Transverse colon (tissue), 4 donors: ENCODE data around the gene EMC1.

Source experiments
- EP300 ChIP-seq: sonication (generic); formaldehyde crosslinking; IDR thresholded peaks from one replicate; pipeline ENCODE4 v1.6.1; 2017; ENCODE audit warnings: antibody characterized with exemption, low read depth
- POLR2A ChIP-seq: fragments of 450-650 bp; IDR thresholded peaks from one replicate; pipeline ENCODE4 v1.6.1; 2016; ENCODE audit warnings: antibody characterized with exemption, mild to moderate bottlenecking, moderate library complexity
- POLR2AphosphoS5 ChIP-seq, 3 donors: sonication (generic); formaldehyde crosslinking; IDR thresholded peaks; one replicate each; pipeline ENCODE4 v1.6.1; 2016; ENCODE audit warnings: antibody characterized with exemption in 3 of 3
- TF ChIP-seq, protein P1 (sequence below), 5 experiments: fragments of 200-600 bp in 3 of 5; fragments of 450-650 bp in 2 of 5; sonication (generic) in 3 of 5; IDR thresholded peaks; 1 replicate in 2 of 5; 2 replicates in 3 of 5; pipeline ENCODE4 v1.5.1; 2016 to 2017; ENCODE audit warnings: antibody characterized with exemption in 5 of 5, inconsistent platforms in 3 of 5, mild to moderate bottlenecking in 2 of 5, moderate library complexity in 1 of 5

DNA sequence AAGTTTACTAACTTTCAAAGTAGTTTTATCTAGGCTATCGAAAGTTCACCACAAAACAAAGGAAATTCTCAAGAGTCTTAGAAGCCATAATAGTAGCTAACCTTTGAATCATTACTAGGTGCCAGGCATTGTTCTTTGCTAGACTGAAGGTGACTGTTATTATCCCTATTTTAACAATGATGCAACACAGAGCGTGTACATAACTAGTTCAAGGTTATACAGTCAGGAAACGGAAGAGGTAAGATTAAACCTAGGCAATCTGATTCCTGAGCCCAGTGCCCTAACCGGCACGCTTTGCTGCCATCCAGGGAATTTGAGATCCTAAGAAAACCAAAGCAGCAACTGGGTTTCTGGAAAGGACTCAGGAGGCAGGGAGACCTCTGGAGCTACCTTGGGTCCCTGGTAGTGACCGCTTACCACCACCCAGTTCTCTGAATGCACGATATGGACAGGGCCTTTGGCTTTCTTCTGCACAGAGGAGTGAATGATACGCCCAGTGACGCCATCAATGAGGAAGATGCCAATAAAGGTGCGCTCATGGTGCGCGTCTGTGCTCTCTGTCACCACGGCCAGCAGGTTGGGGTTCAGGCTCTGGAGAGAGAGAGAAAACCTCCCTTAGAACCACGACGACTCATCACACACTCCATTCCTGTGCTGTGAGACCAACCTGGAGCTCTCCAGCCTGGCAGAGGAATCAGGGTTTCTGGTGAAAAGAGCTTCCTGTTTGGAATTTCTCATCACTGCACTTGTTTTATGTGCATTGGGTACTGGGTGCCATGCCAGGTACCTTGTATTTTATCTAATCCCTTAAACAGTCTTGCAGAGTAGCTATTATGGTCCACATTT, 28.1 kb downstream of the EMC1 start:
- TF ChIP-seq, protein P1, sequence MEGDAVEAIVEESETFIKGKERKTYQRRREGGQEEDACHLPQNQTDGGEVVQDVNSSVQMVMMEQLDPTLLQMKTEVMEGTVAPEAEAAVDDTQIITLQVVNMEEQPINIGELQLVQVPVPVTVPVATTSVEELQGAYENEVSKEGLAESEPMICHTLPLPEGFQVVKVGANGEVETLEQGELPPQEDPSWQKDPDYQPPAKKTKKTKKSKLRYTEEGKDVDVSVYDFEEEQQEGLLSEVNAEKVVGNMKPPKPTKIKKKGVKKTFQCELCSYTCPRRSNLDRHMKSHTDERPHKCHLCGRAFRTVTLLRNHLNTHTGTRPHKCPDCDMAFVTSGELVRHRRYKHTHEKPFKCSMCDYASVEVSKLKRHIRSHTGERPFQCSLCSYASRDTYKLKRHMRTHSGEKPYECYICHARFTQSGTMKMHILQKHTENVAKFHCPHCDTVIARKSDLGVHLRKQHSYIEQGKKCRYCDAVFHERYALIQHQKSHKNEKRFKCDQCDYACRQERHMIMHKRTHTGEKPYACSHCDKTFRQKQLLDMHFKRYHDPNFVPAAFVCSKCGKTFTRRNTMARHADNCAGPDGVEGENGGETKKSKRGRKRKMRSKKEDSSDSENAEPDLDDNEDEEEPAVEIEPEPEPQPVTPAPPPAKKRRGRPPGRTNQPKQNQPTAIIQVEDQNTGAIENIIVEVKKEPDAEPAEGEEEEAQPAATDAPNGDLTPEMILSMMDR (IDR thresholded peaks at IDR 0.05), result no peak
- TF ChIP-seq POLR2A, result no peak
- TF ChIP-seq POLR2AphosphoS5 (IDR thresholded peaks at IDR 0.05), result no peak
- no peak for TF ChIP-seq EP300
